Measurements from ENCODE around the gene CRIM1.

DNA sequence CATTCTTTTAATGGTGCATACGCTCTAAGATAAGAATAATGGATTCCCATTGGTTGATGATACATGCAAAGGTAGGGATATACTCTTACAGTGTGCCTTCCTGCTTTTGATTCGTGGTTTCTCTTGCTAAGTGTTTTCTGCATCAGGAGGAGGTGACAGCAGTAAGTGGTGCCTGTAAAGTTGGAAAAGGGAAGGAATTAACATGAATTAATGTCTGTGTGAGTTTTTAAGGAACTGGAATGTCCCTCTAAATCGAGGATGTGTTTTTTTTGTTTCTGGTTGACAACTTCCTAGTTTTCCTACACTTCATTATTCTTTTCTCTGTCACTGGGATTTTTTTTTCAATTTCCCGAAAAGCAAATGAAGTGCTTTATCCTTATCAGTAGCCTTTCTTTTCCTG is 54.4 kb downstream of the CRIM1 start:
- TF ChIP-seq, protein P1, sequence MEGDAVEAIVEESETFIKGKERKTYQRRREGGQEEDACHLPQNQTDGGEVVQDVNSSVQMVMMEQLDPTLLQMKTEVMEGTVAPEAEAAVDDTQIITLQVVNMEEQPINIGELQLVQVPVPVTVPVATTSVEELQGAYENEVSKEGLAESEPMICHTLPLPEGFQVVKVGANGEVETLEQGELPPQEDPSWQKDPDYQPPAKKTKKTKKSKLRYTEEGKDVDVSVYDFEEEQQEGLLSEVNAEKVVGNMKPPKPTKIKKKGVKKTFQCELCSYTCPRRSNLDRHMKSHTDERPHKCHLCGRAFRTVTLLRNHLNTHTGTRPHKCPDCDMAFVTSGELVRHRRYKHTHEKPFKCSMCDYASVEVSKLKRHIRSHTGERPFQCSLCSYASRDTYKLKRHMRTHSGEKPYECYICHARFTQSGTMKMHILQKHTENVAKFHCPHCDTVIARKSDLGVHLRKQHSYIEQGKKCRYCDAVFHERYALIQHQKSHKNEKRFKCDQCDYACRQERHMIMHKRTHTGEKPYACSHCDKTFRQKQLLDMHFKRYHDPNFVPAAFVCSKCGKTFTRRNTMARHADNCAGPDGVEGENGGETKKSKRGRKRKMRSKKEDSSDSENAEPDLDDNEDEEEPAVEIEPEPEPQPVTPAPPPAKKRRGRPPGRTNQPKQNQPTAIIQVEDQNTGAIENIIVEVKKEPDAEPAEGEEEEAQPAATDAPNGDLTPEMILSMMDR (IDR thresholded peaks at IDR 0.05) = no peak
- TF ChIP-seq POLR2A (IDR thresholded peaks at IDR 0.05) = no peak
